ENCODE results near the gene TMEM8B. TPM values are rescaled to one million over a fixed set of nuclear protein-coding genes. Genes with fewer than 3 reads are reported as not detected.

Gene TMEM8B
- polyA plus RNA-seq, 3 donors: 2.6 to 11.6 (median 3.8) TPM

DNA sequence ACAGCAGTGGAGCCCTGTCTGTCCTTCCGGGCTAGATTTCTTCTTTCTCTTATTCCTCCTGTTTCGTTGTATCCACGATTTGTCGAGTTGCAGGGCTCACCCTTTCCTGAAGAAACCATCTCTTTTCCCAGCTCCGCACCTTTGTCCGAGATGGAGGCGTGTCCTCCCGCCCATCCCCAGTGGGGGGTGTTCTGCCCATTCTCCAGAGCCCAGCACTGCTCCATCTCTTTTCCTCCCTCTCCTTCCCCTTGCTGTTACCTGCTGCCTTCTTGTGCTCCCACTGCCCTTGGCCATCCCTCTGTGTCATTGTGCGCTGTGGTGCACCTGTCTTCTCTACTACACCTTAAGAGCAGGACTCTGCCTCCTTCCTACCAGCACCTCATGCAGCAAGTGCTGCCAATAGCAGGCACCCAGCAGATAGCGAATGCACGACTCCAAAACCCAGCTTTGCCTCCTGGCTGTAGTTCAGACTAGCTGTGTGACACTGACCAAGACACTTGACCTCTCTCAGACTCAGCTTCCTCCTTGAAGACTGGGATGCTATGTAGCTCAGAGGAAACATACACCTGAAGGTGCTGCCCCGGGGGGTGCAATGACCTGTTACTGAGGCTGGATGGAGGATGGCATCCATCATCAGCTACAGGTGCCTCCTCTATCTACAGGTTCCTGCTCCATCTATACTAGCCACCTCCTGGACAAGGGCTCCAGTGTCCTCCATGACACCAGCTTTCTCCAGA is 32.3 kb downstream of the TMEM8B start:
- no peaks in the 10 kb centered on the region for H3K36me3 ChIP-seq (replicated peaks in 1 of 2; ENCODE audit: control insufficient read depth in 1 of 2, insufficient read depth in 2 of 2, low read length in 2 of 2)
- TF ChIP-seq, protein P1, sequence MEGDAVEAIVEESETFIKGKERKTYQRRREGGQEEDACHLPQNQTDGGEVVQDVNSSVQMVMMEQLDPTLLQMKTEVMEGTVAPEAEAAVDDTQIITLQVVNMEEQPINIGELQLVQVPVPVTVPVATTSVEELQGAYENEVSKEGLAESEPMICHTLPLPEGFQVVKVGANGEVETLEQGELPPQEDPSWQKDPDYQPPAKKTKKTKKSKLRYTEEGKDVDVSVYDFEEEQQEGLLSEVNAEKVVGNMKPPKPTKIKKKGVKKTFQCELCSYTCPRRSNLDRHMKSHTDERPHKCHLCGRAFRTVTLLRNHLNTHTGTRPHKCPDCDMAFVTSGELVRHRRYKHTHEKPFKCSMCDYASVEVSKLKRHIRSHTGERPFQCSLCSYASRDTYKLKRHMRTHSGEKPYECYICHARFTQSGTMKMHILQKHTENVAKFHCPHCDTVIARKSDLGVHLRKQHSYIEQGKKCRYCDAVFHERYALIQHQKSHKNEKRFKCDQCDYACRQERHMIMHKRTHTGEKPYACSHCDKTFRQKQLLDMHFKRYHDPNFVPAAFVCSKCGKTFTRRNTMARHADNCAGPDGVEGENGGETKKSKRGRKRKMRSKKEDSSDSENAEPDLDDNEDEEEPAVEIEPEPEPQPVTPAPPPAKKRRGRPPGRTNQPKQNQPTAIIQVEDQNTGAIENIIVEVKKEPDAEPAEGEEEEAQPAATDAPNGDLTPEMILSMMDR (IDR thresholded peaks at IDR 0.05): no peak
- Mint-ChIP-seq H3K9me3 (peaks cover 0 to 2% (median 0%) of the 10 kb centered on the region in 7 donors), H3K4me3 (no peak overlapping the region), H3K36me3 (peaks cover 0 to 2% of the 10 kb centered on the region in 2 donors), H3K4me1 (peaks cover 26% of the 10 kb centered on the region), H3K27ac (no peak overlapping the region), H3K27me3 (ENCODE audit: low read depth in 3 of 3) (peaks cover 27 to 50% (median 41%) of the 10 kb centered on the region in 3 donors)
- no peak overlapping the region for H2AFZ ChIP-seq (ENCODE audit: insufficient read depth, low read depth, low read length, poor library complexity, severe bottlenecking)
- DNase-seq: peak in 1 of 3 donors; percentile 1
- H3K27me3 ChIP-seq (ENCODE audit: control insufficient read depth in 2 of 2, insufficient read depth in 2 of 2, low read length in 2 of 2): peaks cover 5 to 40% of the 10 kb centered on the region in 2 donors
- no peak overlapping the region for H3K4me3 ChIP-seq (replicated peaks in 1 of 3; ENCODE audit: low read depth in 2 of 3, low read length in 3 of 3)
- H3K4me2 ChIP-seq (replicated peaks; ENCODE audit: extremely low read depth, low read length, poor library complexity, severe bottlenecking): no peak overlapping the region
- no peaks in the 10 kb centered on the region for H3K9me3 ChIP-seq (replicated peaks in 1 of 2; ENCODE audit: control insufficient read depth in 1 of 2, insufficient read depth in 1 of 2, low read length in 2 of 2)
- WGBS (ENCODE audit: insufficient coverage): 65% methylated on average over 10 of the region's 12 CpGs
- no peaks in the 10 kb centered on the region for H4K20me1 ChIP-seq (ENCODE audit: insufficient read depth, low read length)
- no peak overlapping the region for H3K27ac ChIP-seq (ENCODE audit: low read depth in 1 of 2, low read length in 2 of 2)
- H3K4me1 ChIP-seq (ENCODE audit: control insufficient read depth in 1 of 2, insufficient read depth in 2 of 2, low read length in 2 of 2): peaks cover 4 to 19% of the 10 kb centered on the region in 2 donors
- no peak overlapping the region for H3K9ac ChIP-seq (ENCODE audit: insufficient read depth, low read length, poor library complexity, severe bottlenecking)
- no peaks in the 10 kb centered on the region for H3K79me2 ChIP-seq (ENCODE audit: insufficient read depth, low read length)
- intact Hi-C loops (cut with micrococcal nuclease): no loop called here

DNA sequence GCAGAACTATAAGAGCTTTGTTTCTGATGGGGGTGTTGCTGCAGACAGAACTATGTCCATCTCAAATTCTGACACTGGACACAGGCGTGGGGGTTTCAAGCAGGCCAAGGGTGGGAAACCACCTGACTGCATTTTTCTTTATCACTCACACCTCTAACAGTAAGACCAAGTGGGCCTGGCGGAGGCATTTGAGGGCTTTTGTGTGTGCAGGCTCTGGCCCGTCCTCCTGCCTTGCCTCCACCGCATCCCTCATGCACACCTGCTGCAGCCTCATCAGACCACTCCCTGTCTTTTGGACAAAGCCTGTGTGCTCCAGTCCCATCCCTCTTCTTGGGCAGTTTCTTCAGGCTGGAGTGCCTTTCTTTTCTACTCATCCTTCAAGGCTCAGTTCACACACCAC is 33.3 kb downstream of the TMEM8B start:
- Mint-ChIP-seq H3K4me1 (peaks cover 23% of the 10 kb centered on the region), H3K27me3 (ENCODE audit: low read depth in 3 of 3) (peaks cover 21 to 45% (median 38%) of the 10 kb centered on the region in 3 donors), H3K36me3 (peaks cover 0 to 2% of the 10 kb centered on the region in 2 donors), H3K27ac (no peak overlapping the region), H3K4me3 (peak overlapping the region in 1 of 2 donors; percentile 44), H3K9me3 (no peaks in the 10 kb centered on the region)
- H3K27me3 ChIP-seq (ENCODE audit: control insufficient read depth in 2 of 2, insufficient read depth in 2 of 2, low read length in 2 of 2): peaks cover 5 to 32% of the 10 kb centered on the region in 2 donors
- H3K4me2 ChIP-seq (replicated peaks; ENCODE audit: extremely low read depth, low read length, poor library complexity, severe bottlenecking): no peak overlapping the region
- H4K20me1 ChIP-seq (ENCODE audit: insufficient read depth, low read length): no peaks in the 10 kb centered on the region
- no peak overlapping the region for H2AFZ ChIP-seq (ENCODE audit: insufficient read depth, low read depth, low read length, poor library complexity, severe bottlenecking)
- 97% methylated on average over 3 of the region's 4 CpGs for WGBS (ENCODE audit: insufficient coverage)
- H3K79me2 ChIP-seq (ENCODE audit: insufficient read depth, low read length): no peaks in the 10 kb centered on the region
- TF ChIP-seq, protein P1 (IDR thresholded peaks at IDR 0.05): no peak
- H3K36me3 ChIP-seq (replicated peaks in 1 of 2; ENCODE audit: control insufficient read depth in 1 of 2, insufficient read depth in 2 of 2, low read length in 2 of 2): no peaks in the 10 kb centered on the region
- no peaks in the 10 kb centered on the region for H3K9me3 ChIP-seq (replicated peaks in 1 of 2; ENCODE audit: control insufficient read depth in 1 of 2, insufficient read depth in 1 of 2, low read length in 2 of 2)
- no peak overlapping the region for H3K4me3 ChIP-seq (replicated peaks in 1 of 3; ENCODE audit: low read depth in 2 of 3, low read length in 3 of 3)
- no peak overlapping the region for H3K27ac ChIP-seq (ENCODE audit: low read depth in 1 of 2, low read length in 2 of 2)
- no peak overlapping the region for H3K9ac ChIP-seq (ENCODE audit: insufficient read depth, low read length, poor library complexity, severe bottlenecking)
- intact Hi-C loops (cut with micrococcal nuclease): no loop called here
- DNase-seq: no peak
- H3K4me1 ChIP-seq (ENCODE audit: control insufficient read depth in 1 of 2, insufficient read depth in 2 of 2, low read length in 2 of 2): peaks cover 4 to 19% of the 10 kb centered on the region in 2 donors
